Esophagus squamous epithelium (tissue), 5 donors: ENCODE measurements around the gene ZNF136. TPM values are rescaled to one million over a fixed set of nuclear protein-coding genes. Genes with fewer than 3 reads are reported as not detected.

Experiments
- DNase-seq: peaks from one replicate; lab custom pipeline; 2025; lab: John Stamatoyannopoulos, UW
- H3K27ac ChIP-seq, 4 donors: fragments of 200-600 bp; sonication (generic); one replicate each; pipeline ENCODE4 v1.5.1; 2016 to 2019; ENCODE audit warnings: mild to moderate bottlenecking in 1 of 4
- H3K27me3 ChIP-seq, 4 donors: fragments of 200-600 bp; sonication (generic); 1 replicate in 3 of 4; 2 replicates in 1 of 4; pipeline versions ENCODE4 v1.5.1 to v1.6.0; 2017 to 2021; ENCODE audit warnings: antibody characterized with exemption in 1 of 4
- H3K36me3 ChIP-seq, 3 donors: fragments of 200-600 bp; sonication (generic); one replicate each; pipeline ENCODE4 v1.5.1; 2016 to 2019
- H3K4me1 ChIP-seq, 3 donors: fragments of 200-600 bp; sonication (generic); one replicate each; pipeline ENCODE4 v1.5.1; 2017 to 2019
- H3K4me3 ChIP-seq, 4 donors: fragments of 200-600 bp; sonication (generic); 1 replicate in 3 of 4; 2 replicates in 1 of 4; pipeline ENCODE4 v1.5.1; 2016 to 2019; ENCODE audit warnings: mild to moderate bottlenecking in 2 of 4, moderate library complexity in 1 of 4
- H3K9me3 ChIP-seq, 3 donors: fragments of 200-600 bp; sonication (generic); one replicate each; pipeline ENCODE4 v1.5.1; 2016 to 2019
- CTCF ChIP-seq, 6 experiments: fragments of 450-650 bp in 4 of 6; fragments of 200-600 bp in 2 of 6; sonication (generic) in 2 of 6; IDR thresholded peaks; one replicate each; pipeline ENCODE4 v1.5.1; 2016 to 2019; ENCODE audit warnings: antibody characterized with exemption in 6 of 6, mild to moderate bottlenecking in 4 of 6, moderate library complexity in 4 of 6
- POLR2A ChIP-seq, 4 donors: fragments of 450-650 bp; IDR thresholded peaks; one replicate each; pipeline ENCODE4 v1.6.1; 2017; ENCODE audit warnings: antibody characterized with exemption in 4 of 4, mild to moderate bottlenecking in 4 of 4, moderate library complexity in 3 of 4
- WGBS, 2 donors: methylation state at CpG; one replicate each; pipeline ENCODE4 v1.1.5; 2018; 5-methylcytosine and 5-hydroxymethylcytosine counted together
- intact Hi-C: fragments of 100-400 bp; cut with DNase I; formaldehyde crosslinking; loops from one replicate; pipeline ENCODE4 v1.15.0; 2022
- total RNA-seq, 4 donors: library from RNA; depleted of rRNA; stranded (reverse); fragments of >200 nt; gene quantifications; one replicate each; pipeline ENCODE4 v1.1.0, GENCODE V29; 2016
- donor health status: DM: yes; HTN: yes; CAD: no.

ZNF136 gene
- 10 to 100 TPM in 1 of 4 donors, 1 to 10 TPM in 3; 1.6 to 10.9 (median 5.0) TPM for total RNA-seq

GRCh38 chr19:12162882-12163806 is at the start of gene ZNF136:
ZNF136 (plus strand) TSS chr19:12163096; CDS start chr19:12163204, 108 bp downstream.
- H3K27me3 ChIP-seq: no peaks in the 10 kb centered on the region
- H3K9me3 ChIP-seq: no peaks in the 10 kb centered on the region
- peaks cover 0 to 11% (median 0%) of the 10 kb centered on the region in 3 donors for H3K36me3 ChIP-seq
- intact Hi-C loops: no loop called here
- WGBS, 2 donors: 0 to 1% methylated on average over 14 to 19 of the region's 57 CpGs
- H3K4me3 ChIP-seq: peak within 1 kb of the TSS; percentile 76 to 98 (median 87)
- peaks cover 10 to 42% (median 23%) of the 10 kb centered on the region in 3 donors for H3K4me1 ChIP-seq
- H3K27ac ChIP-seq: peak within 1 kb of the TSS; percentile 94 to 99 (median 96)
- peak in 3 of 4 donors; percentile 15 to 69 (median 61) for TF ChIP-seq POLR2A (IDR thresholded peaks at IDR 0.05)
- TF ChIP-seq CTCF (IDR thresholded peaks at IDR 0.05): peak in 1 of 6 experiments; percentile 3
- peak; percentile 75 for DNase-seq

- H3K4me3 ChIP-seq: no peak overlapping the region
- intact Hi-C loops: no loop called here
- peaks cover 0 to 36% (median 5%) of the 10 kb centered on the region in 3 donors for H3K36me3 ChIP-seq
- no peak overlapping the region for H3K27ac ChIP-seq
- H3K4me1 ChIP-seq: no peaks in the 10 kb centered on the region
- peaks cover 0 to 62% (median 20%) of the 10 kb centered on the region in 3 donors for H3K9me3 ChIP-seq
- no peaks in the 10 kb centered on the region for H3K27me3 ChIP-seq
- no peak for DNase-seq
- TF ChIP-seq POLR2A (IDR thresholded peaks at IDR 0.05) (no peak), CTCF (IDR thresholded peaks at IDR 0.05) (no peak)
- WGBS, 2 donors: 89% methylated on average over 5 of the region's 5 CpGs
These were observed 49.8 kb upstream of the ZNF136 start for GRCh38 chr19:12113121-12113520.

- 77 to 83% methylated on average over 2 to 3 of the region's 33 CpGs for WGBS, 2 donors
- Histone ChIP-seq H3K9me3 (peaks cover 0 to 24% (median 2%) of the 10 kb centered on the region in 3 donors), H3K27ac (no peak overlapping the region), H3K4me1 (no peaks in the 10 kb centered on the region), H3K4me3 (no peak overlapping the region), H3K36me3 (peaks cover 0 to 12% (median 0%) of the 10 kb centered on the region in 3 donors), H3K27me3 (no peaks in the 10 kb centered on the region)
- TF ChIP-seq CTCF (IDR thresholded peaks at IDR 0.05) (no peak), POLR2A (IDR thresholded peaks at IDR 0.05) (no peak)
- intact Hi-C loops: no loop called here
- no peak for DNase-seq
These were observed 45.5 kb upstream of the ZNF136 start for GRCh38 chr19:12117201-12117970.

GRCh38 chr19:12126707-12127106 is 36.2 kb upstream of the ZNF136 start:
- no peak overlapping the region for H3K4me3 ChIP-seq
- TF ChIP-seq CTCF (IDR thresholded peaks at IDR 0.05) (peak; percentile 17 to 48 (median 36)), POLR2A (IDR thresholded peaks at IDR 0.05) (no peak)
- WGBS, 2 donors: 11 to 21% methylated on average over 2 of the region's 2 CpGs
- peaks cover 0 to 43% (median 7%) of the 10 kb centered on the region in 3 donors for H3K9me3 ChIP-seq
- no peaks in the 10 kb centered on the region for H3K4me1 ChIP-seq
- no peaks in the 10 kb centered on the region for H3K27me3 ChIP-seq
- no peaks in the 10 kb centered on the region for H3K36me3 ChIP-seq
- DNase-seq: no peak
- H3K27ac ChIP-seq: no peak overlapping the region
- intact Hi-C loops: no loop called here
